Measurements from ENCODE around the gene POLD2.

The POLD2 gene

DNA sequence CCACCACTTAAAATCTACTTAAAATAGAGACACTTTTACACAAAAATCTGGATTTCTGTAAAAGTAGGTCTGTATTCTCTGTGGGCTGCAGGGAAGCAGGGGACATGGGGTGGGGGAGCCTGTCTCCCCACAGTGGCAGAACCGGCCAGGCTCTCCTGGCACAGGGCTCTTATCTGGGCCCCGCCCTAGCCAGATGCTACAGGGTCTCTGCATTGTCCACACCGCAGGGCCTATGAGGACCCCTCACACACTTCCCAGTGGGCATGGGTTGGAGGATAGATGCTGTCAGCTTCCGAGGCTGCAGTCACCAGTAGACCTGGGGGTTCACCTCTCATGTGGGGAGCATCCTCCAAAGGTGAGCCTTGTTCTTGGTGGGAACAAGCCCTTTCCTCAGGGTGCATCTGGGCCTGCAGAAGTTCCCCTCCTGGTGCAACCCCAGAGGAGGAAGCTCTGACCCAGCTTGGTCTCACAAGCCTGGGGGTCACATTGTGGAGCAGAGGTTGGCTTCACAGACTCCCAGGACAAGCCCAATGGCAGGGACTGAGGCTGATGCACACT lies 33.2 kb upstream of the POLD2 start:
- TF ChIP-seq, protein P1, sequence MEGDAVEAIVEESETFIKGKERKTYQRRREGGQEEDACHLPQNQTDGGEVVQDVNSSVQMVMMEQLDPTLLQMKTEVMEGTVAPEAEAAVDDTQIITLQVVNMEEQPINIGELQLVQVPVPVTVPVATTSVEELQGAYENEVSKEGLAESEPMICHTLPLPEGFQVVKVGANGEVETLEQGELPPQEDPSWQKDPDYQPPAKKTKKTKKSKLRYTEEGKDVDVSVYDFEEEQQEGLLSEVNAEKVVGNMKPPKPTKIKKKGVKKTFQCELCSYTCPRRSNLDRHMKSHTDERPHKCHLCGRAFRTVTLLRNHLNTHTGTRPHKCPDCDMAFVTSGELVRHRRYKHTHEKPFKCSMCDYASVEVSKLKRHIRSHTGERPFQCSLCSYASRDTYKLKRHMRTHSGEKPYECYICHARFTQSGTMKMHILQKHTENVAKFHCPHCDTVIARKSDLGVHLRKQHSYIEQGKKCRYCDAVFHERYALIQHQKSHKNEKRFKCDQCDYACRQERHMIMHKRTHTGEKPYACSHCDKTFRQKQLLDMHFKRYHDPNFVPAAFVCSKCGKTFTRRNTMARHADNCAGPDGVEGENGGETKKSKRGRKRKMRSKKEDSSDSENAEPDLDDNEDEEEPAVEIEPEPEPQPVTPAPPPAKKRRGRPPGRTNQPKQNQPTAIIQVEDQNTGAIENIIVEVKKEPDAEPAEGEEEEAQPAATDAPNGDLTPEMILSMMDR (IDR thresholded peaks at IDR 0.05; ENCODE audit: insufficient read depth, low read depth, low read length, missing control alignments) = no peak
- no peak overlapping the region for H3K4me3 ChIP-seq (ENCODE audit: low read depth, low read length)
- DNase-seq (ENCODE audit: low read depth) = no peak

DNA sequence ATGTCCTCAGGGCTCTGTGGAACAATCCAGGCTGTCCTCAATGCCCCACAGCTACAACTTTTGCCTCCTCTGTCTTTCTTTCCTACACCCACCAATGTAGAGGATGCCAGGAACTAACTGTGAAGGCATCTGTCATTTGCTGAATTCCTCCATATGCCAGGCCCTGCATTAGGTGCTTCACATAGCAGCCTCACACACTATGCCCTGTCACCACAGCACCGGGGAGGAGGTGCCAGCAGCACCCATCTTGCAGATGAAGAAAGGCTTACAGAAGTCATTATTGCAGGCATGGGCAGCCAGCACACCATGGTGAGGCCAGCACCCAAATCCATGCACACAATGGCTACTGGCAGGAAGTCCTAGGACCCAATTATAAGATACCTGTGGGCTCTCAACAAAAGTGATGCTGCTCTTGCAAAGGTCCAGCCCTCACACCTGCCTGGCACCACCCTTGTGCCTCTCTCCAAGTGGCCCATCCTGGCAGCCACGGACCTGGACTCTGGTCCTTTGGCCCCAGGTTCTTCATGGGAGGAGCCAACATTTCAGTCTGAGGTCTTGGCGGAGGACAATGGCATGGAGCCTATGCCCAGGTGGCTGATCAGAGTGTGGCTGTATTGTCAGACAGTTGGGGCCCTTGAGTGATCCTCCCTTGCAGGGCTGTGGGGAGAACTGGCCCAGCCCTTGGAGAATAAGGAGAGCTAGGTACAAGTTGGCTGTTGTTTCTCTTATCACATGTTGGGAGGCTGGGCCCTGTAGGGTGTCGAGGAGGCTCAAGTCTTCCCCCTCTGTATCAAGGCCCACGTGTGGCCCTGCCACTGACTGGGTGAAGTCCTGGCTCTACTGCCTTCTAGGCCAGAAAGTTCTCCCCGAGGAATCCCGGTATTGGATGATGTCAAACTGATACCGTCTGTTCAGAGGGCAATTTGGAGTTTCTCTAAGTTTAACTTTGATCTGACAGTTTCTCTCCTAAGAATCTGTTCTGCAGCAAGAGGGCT lies 32.1 kb upstream of the POLD2 start:
- DNase-seq (ENCODE audit: low read depth) = no peak
- TF ChIP-seq, protein P1 (IDR thresholded peaks at IDR 0.05; ENCODE audit: insufficient read depth, low read depth, low read length, missing control alignments) = no peak
- no peak overlapping the region for H3K4me3 ChIP-seq (ENCODE audit: low read depth, low read length)

DNA sequence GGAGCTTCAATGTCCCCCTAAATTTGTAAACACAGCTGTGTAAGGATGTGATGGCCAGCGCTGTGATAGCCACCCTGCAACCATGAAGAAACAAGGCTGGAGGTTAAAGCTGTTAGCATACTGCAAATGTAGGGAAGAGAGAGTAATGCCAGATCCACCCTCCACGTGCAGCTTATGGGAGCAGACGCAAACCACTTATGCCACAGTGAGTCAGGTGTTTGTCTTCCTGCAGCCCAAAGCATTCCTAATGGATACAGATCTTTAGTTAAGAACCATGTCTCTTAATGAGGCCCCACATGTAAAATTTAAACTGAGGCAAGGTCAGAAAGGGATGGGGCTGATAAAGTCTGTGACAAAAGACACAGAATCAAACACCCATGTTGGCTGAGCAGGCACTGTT lies 31.4 kb upstream of the POLD2 start:
- H3K4me3 ChIP-seq (ENCODE audit: low read depth, low read length) = no peak overlapping the region
- TF ChIP-seq, protein P1 (IDR thresholded peaks at IDR 0.05; ENCODE audit: insufficient read depth, low read depth, low read length, missing control alignments) = no peak
- DNase-seq (ENCODE audit: low read depth) = no peak

DNA sequence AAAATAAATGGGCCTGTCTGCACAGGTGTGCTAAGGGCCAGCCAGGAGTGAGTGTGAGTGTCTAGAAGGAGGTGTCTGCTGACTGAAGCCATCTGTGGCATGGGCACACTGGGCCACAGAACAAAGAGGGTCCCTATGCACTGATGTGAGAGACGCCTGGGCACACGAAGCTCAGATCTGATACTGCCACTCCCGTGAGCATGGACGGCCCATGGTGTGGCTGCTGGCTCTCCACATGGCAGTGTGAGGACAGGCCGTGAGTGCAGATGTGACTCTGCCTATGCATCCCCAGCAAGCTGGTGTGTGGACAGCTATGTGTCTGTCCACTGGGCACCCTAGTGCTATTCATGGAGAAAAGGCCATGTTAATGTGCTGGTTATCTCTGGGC lies 30.6 kb upstream of the POLD2 start:
- no peak overlapping the region for H3K4me3 ChIP-seq (ENCODE audit: low read depth, low read length)
- no peak for DNase-seq (ENCODE audit: low read depth)
- TF ChIP-seq, protein P1 (IDR thresholded peaks at IDR 0.05; ENCODE audit: insufficient read depth, low read depth, low read length, missing control alignments) = no peak

DNA sequence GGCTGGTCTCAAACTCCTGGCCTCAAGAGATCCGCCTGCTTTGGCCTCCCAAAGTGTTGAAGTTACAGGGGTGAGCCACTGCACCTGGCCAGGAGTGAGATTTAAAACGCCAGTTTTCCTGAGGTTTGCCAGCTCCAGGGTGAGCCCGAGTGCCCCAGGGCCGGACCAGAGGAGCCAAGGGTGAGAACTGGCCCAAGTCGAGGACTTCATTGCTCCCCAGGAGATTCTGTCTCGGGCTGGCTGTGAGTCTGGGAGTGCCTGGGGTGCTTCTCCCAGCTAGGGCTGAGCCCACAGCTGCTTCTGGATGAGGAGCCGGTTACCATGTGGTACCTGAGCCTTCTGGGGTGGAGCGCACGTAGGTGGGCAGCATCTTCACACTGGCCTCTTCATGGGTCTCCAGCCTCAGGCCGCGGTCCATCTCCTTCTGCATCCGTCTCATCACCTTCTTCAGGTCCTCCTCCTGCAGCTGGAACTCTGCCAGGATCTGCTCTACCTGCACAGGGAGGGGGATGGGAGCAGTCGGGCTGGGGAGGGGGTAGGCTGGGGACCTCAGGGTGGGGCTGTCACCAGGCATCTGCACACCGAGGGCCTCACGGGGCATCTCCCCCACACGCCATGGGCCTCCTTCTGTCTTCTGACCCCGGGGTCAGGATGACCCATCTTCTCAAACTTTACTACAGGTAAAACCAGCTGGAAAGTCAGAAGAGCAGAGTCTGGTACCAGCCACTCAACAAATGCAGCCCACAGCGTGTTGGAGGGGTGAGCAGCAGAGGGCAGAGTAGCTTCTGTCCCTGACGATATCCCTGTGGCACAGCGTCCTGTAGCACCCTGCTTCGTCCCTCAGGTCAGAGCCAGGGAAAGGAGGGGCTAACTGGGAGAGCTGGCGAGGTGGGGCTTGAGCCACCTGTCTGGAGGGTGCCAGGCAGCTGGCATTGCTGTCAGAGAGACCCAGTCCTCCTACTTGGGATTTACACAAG lies 29.9 kb upstream of the POLD2 start:
- no peak for DNase-seq (ENCODE audit: low read depth)
- TF ChIP-seq, protein P1 (IDR thresholded peaks at IDR 0.05; ENCODE audit: insufficient read depth, low read depth, low read length, missing control alignments) = no peak
- H3K4me3 ChIP-seq (ENCODE audit: low read depth, low read length) = no peak overlapping the region

DNA sequence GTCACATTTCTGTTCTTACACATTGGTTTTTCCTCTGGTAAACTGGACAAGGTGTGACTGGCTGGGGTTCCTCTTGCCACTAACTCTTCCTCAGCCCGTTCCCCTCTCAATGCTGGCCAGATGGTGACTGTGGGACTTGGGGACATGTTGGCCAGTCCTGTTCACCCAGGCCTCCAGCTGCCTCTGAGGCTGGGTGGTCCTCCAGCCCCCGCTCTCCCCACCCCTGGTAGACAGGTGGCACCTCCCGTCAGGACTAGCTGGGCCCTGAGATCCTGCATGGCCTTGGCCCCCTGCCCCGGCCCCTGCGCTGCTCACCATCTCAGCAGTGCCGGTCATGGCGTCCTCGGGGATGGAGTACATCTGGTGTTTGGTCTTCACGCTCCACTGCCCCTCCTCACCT lies 28.6 kb upstream of the POLD2 start:
- TF ChIP-seq, protein P1 (IDR thresholded peaks at IDR 0.05; ENCODE audit: insufficient read depth, low read depth, low read length, missing control alignments) = no peak
- no peak for DNase-seq (ENCODE audit: low read depth)
- no peak overlapping the region for H3K4me3 ChIP-seq (ENCODE audit: low read depth, low read length)
